Muscle of leg (tissue), 11 donors: ENCODE data around the gene SLC22A12. TPM values are rescaled to one million over a fixed set of nuclear protein-coding genes. Genes with fewer than 3 reads are reported as not detected.

Source experiments
- DNase-seq: peaks from one replicate; pipeline ENCODE4 v3.0.0; 2013
- H3K27ac ChIP-seq: one replicate; pipeline ENCODE4 v1.5.1; 2013; ENCODE audit warnings: mild to moderate bottlenecking, low read length, control low read depth
- H3K27me3 ChIP-seq: one replicate; pipeline ENCODE4 v1.6.1; 2013; ENCODE audit warnings: low read length; ENCODE audit not compliant: control insufficient read depth, insufficient read depth
- H3K36me3 ChIP-seq: one replicate; pipeline ENCODE4 v1.6.1; 2013; ENCODE audit warnings: low read length; ENCODE audit not compliant: control insufficient read depth, insufficient read depth
- H3K4me1 ChIP-seq: one replicate; pipeline ENCODE4 v1.6.1; 2013; ENCODE audit warnings: low read length; ENCODE audit not compliant: control insufficient read depth, insufficient read depth
- H3K4me3 ChIP-seq: one replicate; pipeline ENCODE4 v1.5.1; 2013; ENCODE audit warnings: low read length, control low read depth
- H3K9me3 ChIP-seq: replicated peaks from 2 replicates; pipeline ENCODE4 v1.6.1; 2013; ENCODE audit warnings: low read depth, low read length; ENCODE audit not compliant: control insufficient read depth
- WGBS: methylation state at CpG from one replicate; pipeline ENCODE4 v1.1.5; 2013; ENCODE audit warnings: missing lambda C conversion rate; ENCODE audit not compliant: insufficient coverage; 5-methylcytosine and 5-hydroxymethylcytosine counted together
- polyA plus RNA-seq, 8 donors: library from polyadenylated mRNA; unstranded; fragments of 120-200 nt; gene quantifications; one replicate each; pipeline versions ENCODE4 v1.2.1 to v1.2.3, GENCODE V29; 2013; ENCODE audit warnings: inconsistent platforms in 1 of 8, low replicate concordance in 1 of 8; ENCODE audit not compliant: insufficient read length in 8 of 8, insufficient read depth in 1 of 8
- total RNA-seq: library from RNA; stranded (reverse); fragments of 120-200 nt; gene quantifications from one replicate; pipeline ENCODE4 v1.2.4, GENCODE V29; 2013

Gene SLC22A12
- total and polyA plus RNA-seq, 9 donors: not detected

GRCh38 chr11:64624883-64625481 is 34.0 kb downstream of the SLC22A12 start:
- H3K9me3 ChIP-seq: no peaks in the 10 kb centered on the region
- peaks cover 25% of the 10 kb centered on the region for H3K36me3 ChIP-seq
- H3K27ac ChIP-seq: no peak overlapping the region
- WGBS: 89% methylated on average over 3 of the region's 4 CpGs
- no peak for DNase-seq
- H3K27me3 ChIP-seq: peaks cover 6% of the 10 kb centered on the region
- H3K4me3 ChIP-seq: no peak overlapping the region
- H3K4me1 ChIP-seq: peaks cover 29% of the 10 kb centered on the region

- DNase-seq: no peak
- Histone ChIP-seq H3K27me3 (peaks cover 6% of the 10 kb centered on the region), H3K4me3 (no peak overlapping the region), H3K27ac (no peak overlapping the region), H3K36me3 (peaks cover 25% of the 10 kb centered on the region), H3K9me3 (no peaks in the 10 kb centered on the region), H3K4me1 (peaks cover 12% of the 10 kb centered on the region)
- no CpG with 5 or more reads among the region's 9 CpGs for WGBS
These were observed 35.6 kb downstream of the SLC22A12 start for GRCh38 chr11:64626637-64627036.

GRCh38 chr11:64627371-64627770 is 36.4 kb downstream of the SLC22A12 start:
- no peak for DNase-seq
- Histone ChIP-seq H3K4me1 (peaks cover 10% of the 10 kb centered on the region), H3K27ac (no peak overlapping the region), H3K4me3 (no peak overlapping the region), H3K9me3 (no peaks in the 10 kb centered on the region), H3K27me3 (peaks cover 6% of the 10 kb centered on the region), H3K36me3 (peaks cover 27% of the 10 kb centered on the region)
- 88% methylated on average over 1 of the region's 4 CpGs for WGBS

- 80% methylated on average over 1 of the region's 2 CpGs for WGBS
- Histone ChIP-seq H3K4me1 (peaks cover 6% of the 10 kb centered on the region), H3K27me3 (peaks cover 6% of the 10 kb centered on the region), H3K9me3 (no peaks in the 10 kb centered on the region), H3K4me3 (no peak overlapping the region), H3K36me3 (peaks cover 28% of the 10 kb centered on the region), H3K27ac (no peak overlapping the region)
- no peak for DNase-seq
These were observed 37.6 kb downstream of the SLC22A12 start for GRCh38 chr11:64628596-64628995.

- peaks cover 6% of the 10 kb centered on the region for H3K27me3 ChIP-seq
- peaks cover 32% of the 10 kb centered on the region for H3K36me3 ChIP-seq
- no peak overlapping the region for H3K4me3 ChIP-seq
- 78% methylated on average over 6 of the region's 6 CpGs for WGBS
- peaks cover 5% of the 10 kb centered on the region for H3K4me1 ChIP-seq
- no peak overlapping the region for H3K27ac ChIP-seq
- H3K9me3 ChIP-seq: no peaks in the 10 kb centered on the region
- DNase-seq: no peak
These were observed 38.1 kb downstream of the SLC22A12 start for GRCh38 chr11:64629103-64629502.

- H3K4me1 ChIP-seq: peaks cover 5% of the 10 kb centered on the region
- no peaks in the 10 kb centered on the region for H3K9me3 ChIP-seq
- H3K36me3 ChIP-seq: peaks cover 37% of the 10 kb centered on the region
- H3K27ac ChIP-seq: no peak overlapping the region
- no peak for DNase-seq
- H3K4me3 ChIP-seq: no peak overlapping the region
- H3K27me3 ChIP-seq: peaks cover 6% of the 10 kb centered on the region
- 33% methylated on average over 56 of the region's 56 CpGs for WGBS
These were observed 39.0 kb downstream of the SLC22A12 start for GRCh38 chr11:64629796-64630562.

GRCh38 chr11:64631675-64632074 is 40.7 kb downstream of the SLC22A12 start:
- no peak overlapping the region for H3K4me3 ChIP-seq
- peaks cover 23% of the 10 kb centered on the region for H3K36me3 ChIP-seq
- WGBS: 90% methylated on average over 3 of the region's 4 CpGs
- H3K9me3 ChIP-seq: no peaks in the 10 kb centered on the region
- H3K27me3 ChIP-seq: peaks cover 6% of the 10 kb centered on the region
- H3K4me1 ChIP-seq: peaks cover 7% of the 10 kb centered on the region
- H3K27ac ChIP-seq: no peak overlapping the region
- no peak for DNase-seq

- H3K36me3 ChIP-seq: peaks cover 23% of the 10 kb centered on the region
- no peak overlapping the region for H3K27ac ChIP-seq
- H3K4me3 ChIP-seq: no peak overlapping the region
- peaks cover 13% of the 10 kb centered on the region for H3K4me1 ChIP-seq
- no peak for DNase-seq
- H3K9me3 ChIP-seq: no peaks in the 10 kb centered on the region
- peaks cover 7% of the 10 kb centered on the region for H3K27me3 ChIP-seq
- 76% methylated on average over 2 of the region's 6 CpGs for WGBS
These were observed 41.2 kb downstream of the SLC22A12 start for GRCh38 chr11:64632237-64632636.

- Histone ChIP-seq H3K36me3 (peaks cover 23% of the 10 kb centered on the region), H3K9me3 (no peaks in the 10 kb centered on the region), H3K4me3 (no peak overlapping the region), H3K27ac (no peak overlapping the region), H3K4me1 (peaks cover 17% of the 10 kb centered on the region), H3K27me3 (peaks cover 11% of the 10 kb centered on the region)
- no CpG with 5 or more reads among the region's 10 CpGs for WGBS
- no peak for DNase-seq
These were observed 41.6 kb downstream of the SLC22A12 start for GRCh38 chr11:64632654-64633053.

GRCh38 chr11:64633555-64634159 is 42.6 kb downstream of the SLC22A12 start:
- Histone ChIP-seq H3K9me3 (no peaks in the 10 kb centered on the region), H3K27ac (no peak overlapping the region), H3K4me3 (no peak overlapping the region), H3K36me3 (peaks cover 20% of the 10 kb centered on the region), H3K27me3 (peaks cover 21% of the 10 kb centered on the region), H3K4me1 (peaks cover 26% of the 10 kb centered on the region)
- no peak for DNase-seq
- WGBS: 77% methylated on average over 5 of the region's 7 CpGs
